A673 (cell line): ENCODE measurements around the gene GLTP. TPM values are rescaled to one million over a fixed set of nuclear protein-coding genes. Genes with fewer than 3 reads are reported as not detected.

Experiments used
- BruUV-seq: library from RNA; stranded (reverse); fragments of 400-500 nt; replicated peaks from 2 replicates; lab custom pipeline; 2021; lab: Mats Ljungman, UMichigan
- CTCF ChIA-PET: fragments of 300-600 bp; sonication (Branson Sonifier 250); formaldehyde crosslinking; loops from one replicate; lab custom pipeline; 2022; ENCODE audit warnings: antibody characterized with exemption; lab: Charles Lee
- POLR2A ChIA-PET: fragments of 300-600 bp; sonication (Branson Sonifier 250); formaldehyde crosslinking; loops from one replicate; lab custom pipeline; 2022; ENCODE audit warnings: antibody characterized with exemption; ENCODE audit not compliant: low non-redundant PET; lab: Charles Lee
- DNase-seq: peaks from one replicate; pipeline ENCODE4 v3.0.0-alpha.2; 2015; ENCODE audit warnings: low spot score
- H3K27ac ChIP-seq: fragments of 200-600 bp; sonication (generic); 2 replicates; pipeline ENCODE4 v1.5.1; 2016; ENCODE audit warnings: mixed run types, low read depth, mild to moderate bottlenecking, mixed read lengths, antibody characterized with exemption, low read length; ENCODE audit not compliant: poor library complexity, severe bottlenecking
- H3K27me3 ChIP-seq: fragments of 200-600 bp; sonication (generic); replicated peaks from 2 replicates; pipeline ENCODE4 v1.6.1; 2017; ENCODE audit warnings: mixed run types, low read depth, mild to moderate bottlenecking, mixed read lengths, antibody characterized with exemption, low read length; ENCODE audit not compliant: insufficient read depth, poor library complexity
- H3K36me3 ChIP-seq: fragments of 200-600 bp; sonication (generic); 2 replicates; pipeline ENCODE4 v1.6.1; 2016; ENCODE audit warnings: mixed run types, mild to moderate bottlenecking, mixed read lengths, antibody characterized with exemption, low read length; ENCODE audit not compliant: insufficient read depth, poor library complexity, severe bottlenecking
- H3K4me1 ChIP-seq: fragments of 200-600 bp; sonication (generic); 2 replicates; pipeline ENCODE4 v1.6.1; 2017; ENCODE audit warnings: mixed run types, mild to moderate bottlenecking, mixed read lengths, antibody characterized with exemption, low read length; ENCODE audit not compliant: insufficient read depth, poor library complexity, severe bottlenecking
- H3K4me3 ChIP-seq: fragments of 200-600 bp; sonication (generic); 2 replicates; pipeline ENCODE4 v1.5.1; 2016; ENCODE audit warnings: low read depth, mixed run types, mild to moderate bottlenecking, mixed read lengths, low read length; ENCODE audit not compliant: poor library complexity, severe bottlenecking
- H3K9me3 ChIP-seq: fragments of 200-600 bp; sonication (generic); 2 replicates; pipeline ENCODE4 v1.6.1; 2016; ENCODE audit warnings: mixed run types, low read depth, mild to moderate bottlenecking, mixed read lengths, antibody characterized with exemption, low read length; ENCODE audit not compliant: poor library complexity, severe bottlenecking
- EZH2 ChIP-seq: fragments of 200-600 bp; sonication (generic); IDR thresholded peaks from 2 replicates; pipeline ENCODE4 v1.6.1; 2017; ENCODE audit warnings: borderline replicate concordance, low read depth, mild to moderate bottlenecking, mixed read lengths, antibody characterized with exemption, low read length; ENCODE audit not compliant: poor library complexity, severe bottlenecking
- intact Hi-C: fragments of 100-400 bp; cut with micrococcal nuclease; formaldehyde crosslinking; loops from one replicate; pipeline ENCODE4 v1.10.0; 2022; ENCODE audit not compliant: unreplicated experiment
- total RNA-seq: library from RNA; stranded (reverse); gene quantifications from 2 replicates; pipeline ENCODE4 v1.2.3, GENCODE V29; 2021
- TF ChIP-seq, protein P1 (sequence below): fragments of 300-800, 200-600 bp; sonication (generic); conservative IDR thresholded peaks from 2 replicates; pipeline ENCODE4 v1.5.1; 2017; ENCODE audit warnings: low read depth, mild to moderate bottlenecking, antibody characterized with exemption, low read length, moderate library complexity, mixed read lengths

The GLTP gene
- total RNA-seq, 1 experiment from 2014 or later, result 20.2 TPM

DNA sequence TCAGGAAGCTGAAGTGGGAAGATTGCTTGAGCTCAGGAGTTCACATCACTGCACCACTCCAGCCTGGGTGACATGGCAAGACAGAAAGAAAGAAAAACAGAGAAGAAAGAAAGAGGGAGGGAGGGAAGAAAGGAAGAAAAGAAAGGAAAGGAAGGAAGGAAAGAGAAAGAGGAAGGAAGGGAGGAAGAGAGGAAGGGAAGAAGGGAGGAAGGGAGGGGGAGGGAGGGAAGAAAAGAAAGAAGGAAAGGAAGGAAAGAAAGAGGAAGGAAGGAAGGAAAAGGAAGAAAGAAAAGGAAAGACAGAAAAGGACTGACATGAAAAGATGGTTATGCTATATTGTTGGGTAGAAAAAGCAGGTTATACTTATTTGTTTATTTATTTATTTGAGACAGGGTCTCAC, 3.9 kb downstream of the GLTP start:
- Histone ChIP-seq H3K4me1 (peaks cover 5% of the 10 kb centered on the region), H3K36me3 (no peaks in the 10 kb centered on the region), H3K9me3 (no peaks in the 10 kb centered on the region), H3K27ac (no peak overlapping the region), H3K4me3 (no peak overlapping the region), H3K27me3 (no peaks in the 10 kb centered on the region)
- intact Hi-C loops, result no loop called here
- TF ChIP-seq EZH2, result no peak
- TF ChIP-seq, protein P1, sequence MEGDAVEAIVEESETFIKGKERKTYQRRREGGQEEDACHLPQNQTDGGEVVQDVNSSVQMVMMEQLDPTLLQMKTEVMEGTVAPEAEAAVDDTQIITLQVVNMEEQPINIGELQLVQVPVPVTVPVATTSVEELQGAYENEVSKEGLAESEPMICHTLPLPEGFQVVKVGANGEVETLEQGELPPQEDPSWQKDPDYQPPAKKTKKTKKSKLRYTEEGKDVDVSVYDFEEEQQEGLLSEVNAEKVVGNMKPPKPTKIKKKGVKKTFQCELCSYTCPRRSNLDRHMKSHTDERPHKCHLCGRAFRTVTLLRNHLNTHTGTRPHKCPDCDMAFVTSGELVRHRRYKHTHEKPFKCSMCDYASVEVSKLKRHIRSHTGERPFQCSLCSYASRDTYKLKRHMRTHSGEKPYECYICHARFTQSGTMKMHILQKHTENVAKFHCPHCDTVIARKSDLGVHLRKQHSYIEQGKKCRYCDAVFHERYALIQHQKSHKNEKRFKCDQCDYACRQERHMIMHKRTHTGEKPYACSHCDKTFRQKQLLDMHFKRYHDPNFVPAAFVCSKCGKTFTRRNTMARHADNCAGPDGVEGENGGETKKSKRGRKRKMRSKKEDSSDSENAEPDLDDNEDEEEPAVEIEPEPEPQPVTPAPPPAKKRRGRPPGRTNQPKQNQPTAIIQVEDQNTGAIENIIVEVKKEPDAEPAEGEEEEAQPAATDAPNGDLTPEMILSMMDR, result no peak
- ChIA-PET CTCF (no interaction called here), POLR2A (no interaction called here)
- no TSS peak for BruUV-seq
- no peak for DNase-seq

DNA sequence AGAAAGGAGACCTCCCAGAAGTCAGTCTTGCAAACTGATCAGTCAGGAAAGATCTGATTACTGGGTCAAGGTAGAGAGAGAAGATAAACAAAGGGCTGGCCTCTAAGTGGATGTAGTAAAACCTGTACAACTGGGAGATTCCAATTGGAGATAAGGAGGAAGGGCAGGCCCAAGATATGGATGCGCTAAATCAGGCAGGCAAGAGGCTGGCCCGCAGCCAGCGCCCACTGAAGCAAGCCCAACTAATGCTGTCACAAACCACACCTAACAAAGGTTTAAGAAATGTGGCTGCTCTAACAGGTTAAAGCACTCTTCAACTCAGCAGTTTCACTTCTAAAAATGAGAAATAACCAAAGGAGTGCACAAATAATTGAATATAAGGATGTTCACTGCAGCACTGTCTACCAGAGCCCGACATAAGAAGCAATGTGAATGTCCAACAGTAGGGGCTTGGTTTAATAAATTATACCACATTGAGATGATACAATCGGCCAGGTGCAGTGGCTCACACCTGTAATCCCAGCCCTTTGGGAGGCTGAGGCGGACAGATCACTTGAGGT, 4.7 kb downstream of the GLTP start:
- CTCF ChIA-PET, result no interaction called here
- POLR2A ChIA-PET, result no interaction called here
- intact Hi-C loops, result no loop called here
- H3K4me3 ChIP-seq, result no peak overlapping the region
- no TSS peak for BruUV-seq
- no peak overlapping the region for H3K27ac ChIP-seq
- DNase-seq, result no peak
- TF ChIP-seq, protein P1, result no peak
- TF ChIP-seq EZH2, result no peak
- H3K4me1 ChIP-seq, result peaks cover 5% of the 10 kb centered on the region
- no peaks in the 10 kb centered on the region for H3K36me3 ChIP-seq
- no peaks in the 10 kb centered on the region for H3K9me3 ChIP-seq
- no peaks in the 10 kb centered on the region for H3K27me3 ChIP-seq

DNA sequence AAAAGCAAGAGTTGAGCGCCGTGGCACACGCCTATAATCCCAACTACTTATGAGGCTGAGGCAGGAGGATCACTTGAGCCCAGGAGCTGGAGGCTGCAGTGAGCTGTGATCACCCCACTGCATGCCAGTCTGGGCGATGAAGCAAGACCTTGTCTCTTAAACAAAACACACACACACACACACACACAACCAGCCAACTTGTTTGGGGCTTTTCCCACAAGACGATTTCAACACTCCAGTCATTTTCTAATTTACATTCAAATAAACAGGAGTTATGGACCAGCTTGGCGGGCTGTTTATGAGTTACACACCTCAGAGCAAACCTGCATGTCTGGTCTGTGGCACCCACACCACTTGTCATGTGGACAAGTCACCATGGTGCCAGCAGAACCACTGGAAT, 6.7 kb downstream of the GLTP start:
- Histone ChIP-seq H3K27ac (no peak overlapping the region), H3K4me1 (no peaks in the 10 kb centered on the region), H3K9me3 (no peaks in the 10 kb centered on the region), H3K27me3 (no peaks in the 10 kb centered on the region), H3K36me3 (no peaks in the 10 kb centered on the region), H3K4me3 (no peak overlapping the region)
- intact Hi-C loops, result no loop called here
- no peak for DNase-seq
- TF ChIP-seq, protein P1, result no peak
- TF ChIP-seq EZH2, result no peak
- ChIA-PET CTCF (no interaction called here), POLR2A (no interaction called here)
- BruUV-seq, result no TSS peak
